ENCODE measurements around the gene STAT5B. TPM values are rescaled to one million over a fixed set of nuclear protein-coding genes. Genes with fewer than 3 reads are reported as not detected.
"Not testable (repeated sequence)": the region's sequence is repeated elsewhere in the genome, so short reads cannot be mapped to it uniquely, and the experiment has no call there.

Gene STAT5B
- total RNA-seq, 1 donor from 2014 or later: 64.0 TPM

DNA sequence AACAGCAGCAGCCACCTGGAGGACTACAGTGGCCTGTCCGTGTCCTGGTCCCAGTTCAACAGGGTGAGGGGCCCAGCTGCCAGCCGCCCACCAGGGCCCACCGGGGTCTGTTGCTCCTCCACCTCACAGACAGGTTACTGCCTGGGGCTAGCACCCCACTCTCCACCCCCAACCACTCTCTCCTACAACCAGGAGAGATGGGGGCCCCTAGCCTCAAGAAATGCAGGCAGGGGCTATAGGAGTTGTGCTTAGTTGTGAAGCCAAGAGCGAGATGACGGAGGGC lies 30.1 kb upstream of the STAT5B start:
- no peak for DNase-seq (ENCODE audit: low spot score)

DNA sequence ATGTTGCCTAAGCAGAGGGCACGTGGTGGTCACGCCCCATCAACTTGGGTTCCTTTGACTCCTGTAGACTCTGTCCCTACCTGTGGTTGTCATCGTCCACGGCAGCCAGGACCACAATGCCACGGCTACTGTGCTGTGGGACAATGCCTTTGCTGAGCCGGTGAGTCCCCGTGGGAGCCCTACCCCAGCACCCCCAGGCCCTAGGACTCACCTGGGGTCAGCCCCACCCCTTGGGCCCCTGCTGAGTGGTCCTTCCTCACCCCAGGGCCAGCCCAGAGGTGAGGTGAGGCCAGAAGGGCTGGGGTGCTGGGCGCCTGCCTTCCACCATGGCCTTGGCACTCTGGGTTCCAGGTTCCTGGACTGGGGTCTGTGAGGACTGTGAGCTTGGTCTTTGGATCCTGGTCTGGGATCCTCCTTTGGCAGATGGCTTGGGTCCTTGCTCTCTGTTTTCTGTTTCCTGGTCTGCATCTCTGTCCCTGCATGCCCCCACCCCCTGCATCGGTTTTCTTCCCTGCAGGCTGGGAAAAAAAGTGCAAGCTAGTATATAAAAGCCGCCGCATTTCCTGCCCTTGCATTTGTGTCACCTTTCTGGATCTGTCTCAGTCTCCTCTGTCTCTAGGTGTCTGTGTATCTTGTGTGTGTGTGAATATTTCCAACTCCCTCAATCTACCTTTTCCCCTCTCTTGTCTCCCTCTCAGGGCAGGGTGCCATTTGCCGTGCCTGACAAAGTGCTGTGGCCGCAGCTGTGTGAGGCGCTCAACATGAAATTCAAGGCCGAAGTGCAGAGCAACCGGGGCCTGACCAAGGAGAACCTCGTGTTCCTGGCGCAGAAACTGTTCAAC lies 29.6 kb upstream of the STAT5B start:
- no peak for DNase-seq (ENCODE audit: low spot score)

- not testable (repeated sequence) for DNase-seq (ENCODE audit: low spot score)
Measured at GRCh38 chr17:42305031-42305330, 28.8 kb upstream of the STAT5B start.

GRCh38 chr17:42304187-42305030 lies 28.2 kb upstream of the STAT5B start:
- DNase-seq (ENCODE audit: low spot score): no peak

GRCh38 chr17:42303694-42304093 lies 27.5 kb upstream of the STAT5B start:
- DNase-seq (ENCODE audit: low spot score): no peak

DNA sequence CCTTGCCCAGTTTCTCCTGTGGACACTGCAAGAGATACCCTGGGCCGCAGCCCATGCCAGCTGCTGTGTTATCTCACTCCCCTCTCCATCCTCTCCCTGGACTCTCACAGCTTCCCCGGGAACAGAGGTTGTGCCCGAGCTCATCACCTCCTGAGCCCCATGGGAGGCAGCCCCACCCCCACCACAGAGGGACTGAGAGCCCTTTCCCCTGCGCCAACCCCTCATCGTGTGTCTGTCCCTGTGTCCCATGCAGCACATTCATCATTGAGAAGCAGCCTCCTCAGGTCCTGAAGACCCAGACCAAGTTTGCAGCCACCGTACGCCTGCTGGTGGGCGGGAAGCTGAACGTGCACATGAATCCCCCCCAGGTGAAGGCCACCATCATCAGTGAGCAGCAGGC lies 24.8 kb upstream of the STAT5B start:
- no peak for DNase-seq (ENCODE audit: low spot score)

DNA sequence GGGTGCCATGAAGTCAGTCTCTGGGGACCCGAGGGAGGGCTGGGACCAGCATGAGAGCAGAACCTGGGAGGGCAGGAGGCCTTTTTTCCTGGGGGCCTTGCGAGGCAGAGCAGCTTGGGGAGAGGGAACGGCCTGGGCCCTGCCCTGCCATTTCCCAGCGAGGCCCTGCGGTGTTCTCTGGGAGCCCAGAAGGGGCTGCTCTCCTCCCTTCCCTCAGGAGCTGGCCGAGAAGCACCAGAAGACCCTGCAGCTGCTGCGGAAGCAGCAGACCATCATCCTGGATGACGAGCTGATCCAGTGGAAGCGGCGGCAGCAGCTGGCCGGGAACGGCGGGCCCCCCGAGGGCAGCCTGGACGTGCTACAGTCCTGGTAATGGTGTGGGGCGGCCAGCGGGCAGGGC lies 23.7 kb upstream of the STAT5B start:
- not testable (repeated sequence) for DNase-seq (ENCODE audit: low spot score)

- not testable (repeated sequence) for DNase-seq (ENCODE audit: low spot score)
Measured at GRCh38 chr17:42299361-42299760, 23.2 kb upstream of the STAT5B start.

GRCh38 chr17:42297775-42298174 lies 21.6 kb upstream of the STAT5B start:
- DNase-seq (ENCODE audit: low spot score): not testable (repeated sequence)

DNA sequence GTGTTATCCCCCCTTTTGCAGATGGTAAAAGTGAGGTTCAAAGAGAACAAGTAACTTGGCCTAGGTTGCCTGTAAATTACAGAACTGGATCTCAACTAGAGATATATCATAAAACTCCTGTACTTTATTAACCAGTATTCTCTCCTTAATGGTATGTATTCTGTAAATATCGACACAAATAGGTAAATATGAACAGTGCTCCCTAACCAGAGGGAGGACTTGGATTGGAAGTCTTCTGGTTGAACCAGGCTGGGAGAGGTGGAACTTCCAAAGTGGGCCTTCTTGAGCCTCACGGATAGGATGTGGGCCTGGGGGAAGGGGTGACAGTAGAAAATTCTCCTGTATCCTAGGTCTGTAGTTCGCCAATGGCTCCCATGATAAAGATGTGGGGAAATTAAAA lies 19.8 kb upstream of the STAT5B start:
- DNase-seq (ENCODE audit: low spot score): no peak

GRCh38 chr17:42294469-42295398 lies 18.5 kb upstream of the STAT5B start:
- no peak for DNase-seq (ENCODE audit: low spot score)

- no peak for DNase-seq (ENCODE audit: low spot score)
Measured at GRCh38 chr17:42291129-42291528, 14.9 kb upstream of the STAT5B start.

- no peak for DNase-seq (ENCODE audit: low spot score)
Measured at GRCh38 chr17:42290577-42290976, 14.4 kb upstream of the STAT5B start.

DNA sequence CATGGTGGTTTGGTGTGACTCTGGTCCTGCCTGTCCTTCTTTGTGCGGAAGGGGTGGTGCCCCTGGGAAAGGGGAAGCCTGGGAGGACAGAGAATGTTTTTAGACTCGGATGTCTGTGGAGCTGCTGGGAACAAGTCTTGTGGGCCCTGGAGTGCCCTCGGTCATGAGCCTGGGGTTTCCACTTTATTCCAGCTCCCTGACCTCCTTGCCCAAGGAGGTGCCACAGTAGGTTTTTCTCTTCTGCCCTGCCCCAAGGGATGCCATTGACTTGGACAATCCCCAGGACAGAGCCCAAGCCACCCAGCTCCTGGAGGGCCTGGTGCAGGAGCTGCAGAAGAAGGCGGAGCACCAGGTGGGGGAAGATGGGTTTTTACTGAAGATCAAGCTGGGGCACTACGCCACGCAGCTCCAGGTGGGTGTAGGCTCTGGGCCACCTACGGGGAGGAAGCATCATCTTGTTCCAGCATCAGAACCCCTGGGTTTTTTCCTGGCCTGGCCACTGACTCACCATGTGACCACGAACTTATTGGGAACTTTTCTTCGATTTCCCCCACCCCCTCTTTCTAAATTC lies 13.5 kb upstream of the STAT5B start:
- DNase-seq (ENCODE audit: low spot score): no peak

DNA sequence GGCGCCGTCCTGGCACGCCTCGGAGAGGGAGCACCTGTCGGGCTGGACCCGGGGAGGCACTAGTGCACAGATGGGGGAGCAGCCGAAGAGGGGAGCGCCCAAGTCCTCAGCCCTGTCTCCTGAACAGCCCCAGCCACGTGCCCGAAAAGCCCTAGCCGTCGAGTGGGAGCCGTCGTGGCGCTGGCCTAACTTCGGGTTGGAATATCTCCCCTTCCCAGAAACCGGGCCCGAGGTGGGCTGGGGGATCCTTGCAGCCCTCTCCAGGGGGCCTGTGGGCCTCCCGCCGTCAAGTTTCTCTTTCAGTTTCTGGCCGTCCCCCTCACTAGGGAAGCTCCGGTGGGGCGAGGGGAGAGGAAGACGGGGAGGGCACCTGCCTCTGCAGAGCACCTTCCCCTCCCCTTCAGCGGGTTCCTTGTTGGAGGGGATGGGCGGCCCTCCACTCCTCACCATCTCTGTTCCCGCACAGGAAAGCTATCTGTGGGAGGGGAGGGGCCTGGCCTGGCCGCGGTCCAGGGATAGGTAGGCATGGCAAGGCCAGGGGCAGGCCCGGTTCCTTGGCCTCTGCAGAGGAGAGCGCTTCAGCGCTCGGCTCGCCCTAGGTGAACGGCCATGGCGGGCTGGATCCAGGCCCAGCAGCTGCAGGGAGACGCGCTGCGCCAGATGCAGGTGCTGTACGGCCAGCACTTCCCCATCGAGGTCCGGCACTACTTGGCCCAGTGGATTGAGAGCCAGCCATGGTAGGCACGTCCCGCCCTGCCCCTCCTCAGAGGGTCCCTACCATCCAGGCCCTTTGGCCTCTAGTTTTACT lies 12.8 kb upstream of the STAT5B start:
- DNase-seq (ENCODE audit: low spot score): no peak

- peak; percentile 92 for DNase-seq (ENCODE audit: low spot score)
Measured at GRCh38 chr17:42287977-42288802, 12.0 kb upstream of the STAT5B start, which contains the start of gene STAT5A. STAT5A (plus strand) TSS chr17:42288498; CDS start chr17:42289412, 914 bp downstream.

DNA sequence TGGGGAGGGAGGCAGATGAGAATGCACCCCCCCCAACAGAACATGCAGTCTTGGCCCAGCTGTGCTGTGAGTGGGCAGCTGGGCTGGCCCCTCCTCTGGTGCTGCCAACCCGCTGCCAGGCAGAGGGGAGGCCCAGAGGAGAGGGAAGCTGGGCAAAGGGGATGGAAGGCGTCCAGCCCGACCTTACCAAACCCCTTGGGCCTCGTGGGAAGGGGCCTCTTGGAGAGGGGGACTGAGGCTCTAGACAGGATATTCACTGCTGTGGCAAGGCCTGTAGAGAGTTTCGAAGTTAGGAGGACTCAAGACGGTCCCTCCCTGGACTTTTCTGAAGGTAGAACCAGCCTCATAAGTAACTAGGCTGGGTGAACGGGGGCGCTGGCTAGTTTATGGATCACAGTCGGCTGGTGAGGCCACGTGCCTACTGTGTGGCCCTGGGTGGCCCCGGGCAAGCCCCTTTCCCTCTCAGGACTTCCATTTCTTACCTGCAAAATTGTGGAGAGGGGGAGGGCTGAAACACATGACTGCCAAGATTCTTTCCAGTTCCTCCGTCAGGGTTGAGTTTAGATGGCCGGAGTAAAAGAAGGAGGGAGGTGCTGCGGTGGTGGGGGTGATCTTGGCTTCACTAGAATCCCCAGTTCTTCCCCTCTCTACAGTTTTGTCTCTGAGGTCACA lies 11.2 kb upstream of the STAT5B start:
- DNase-seq (ENCODE audit: low spot score): peak; percentile 71

DNA sequence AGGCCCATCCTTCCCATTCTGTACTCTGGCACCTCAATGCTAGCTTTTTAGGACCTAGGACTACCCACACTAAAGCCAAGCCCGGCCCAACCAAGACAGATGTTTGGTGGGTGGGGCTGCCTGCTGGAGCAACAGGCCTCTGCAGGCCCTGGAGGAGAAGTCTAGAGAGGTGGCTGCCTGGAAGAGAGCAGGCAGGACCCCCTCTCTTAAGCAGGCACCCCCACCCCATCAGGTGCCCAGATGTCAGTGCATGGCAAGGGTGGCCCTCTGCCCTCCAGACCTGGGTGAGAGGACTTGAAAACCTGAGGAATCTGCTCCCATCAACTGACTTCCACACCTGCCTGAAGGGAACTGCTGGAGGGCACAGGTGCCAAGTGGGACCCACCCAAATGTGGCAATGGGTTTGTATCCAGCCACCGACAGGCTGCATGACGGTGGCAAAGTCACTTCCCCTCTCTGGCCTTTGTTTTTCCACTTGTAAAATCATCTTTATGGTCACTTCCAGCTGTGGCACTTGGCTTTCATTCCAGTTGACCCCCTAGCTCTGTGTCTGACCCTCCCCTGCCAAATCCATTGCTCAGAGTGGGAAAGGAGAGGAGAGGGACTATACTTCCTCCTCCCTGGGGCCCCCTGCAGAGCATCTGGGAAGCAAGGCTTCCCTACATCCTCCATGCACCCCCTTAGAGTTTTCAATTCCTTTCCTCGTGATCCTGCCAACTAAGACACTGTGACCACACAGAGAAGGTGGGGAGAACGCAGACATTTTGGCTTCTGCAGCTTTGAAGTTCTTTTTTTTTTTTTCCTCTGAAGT lies 10.4 kb upstream of the STAT5B start:
- DNase-seq (ENCODE audit: low spot score): peak; percentile 52
